ENCODE results near the gene ZEB2.

- TF ChIP-seq CTCF (IDR thresholded peaks at IDR 0.05): no peak
- no peak for TF ChIP-seq POLR2AphosphoS5 (IDR thresholded peaks at IDR 0.05)
Observed at GRCh38 chr2:144446136-144446535, 73.8 kb downstream of the ZEB2 start.
